Right lobe of liver (tissue), 6 donors: ENCODE measurements around the gene KLHL40. TPM values are rescaled to one million over a fixed set of nuclear protein-coding genes. Genes with fewer than 3 reads are reported as not detected.

Source experiments
- ATAC-seq, 4 donors: fragments of 200-7000 bp; cut with Tn5 transposase; one replicate each; pipeline ENCODE4 v1.9.1; 2020; ENCODE audit warnings: mild to moderate bottlenecking in 4 of 4, moderate library complexity in 4 of 4
- DNase-seq, 3 donors: peaks; one replicate each; pipeline ENCODE4 v3.0.0-alpha.2; 2020
- H3K27ac ChIP-seq, 3 donors: fragments of 200-600 bp; one replicate each; pipeline ENCODE4 v1.8.0; 2022
- H3K27me3 ChIP-seq, 2 donors: fragments of 200-600 bp; one replicate each; pipeline ENCODE4 v1.8.0; 2022
- H3K36me3 ChIP-seq, 4 donors: fragments of 200-600 bp; sonication (generic) in 1 of 4; one replicate each; pipeline versions ENCODE4 v1.5.1 to v1.8.0; 2017 to 2022; ENCODE audit warnings: control low read depth in 1 of 4
- H3K4me1 ChIP-seq, 4 donors: fragments of 200-600 bp; sonication (generic) in 1 of 4; one replicate each; pipeline versions ENCODE4 v1.5.1 to v1.8.0; 2017 to 2022; ENCODE audit warnings: control low read depth in 1 of 4
- H3K4me3 ChIP-seq, 3 donors: fragments of 200-600 bp; one replicate each; pipeline ENCODE4 v1.8.0; 2022
- H3K9me3 ChIP-seq, 4 donors: fragments of 200-600 bp; sonication (generic) in 1 of 4; one replicate each; pipeline versions ENCODE4 v1.5.1 to v1.8.0; 2017 to 2022; ENCODE audit warnings: control low read depth in 1 of 4
- POLR2A ChIP-seq: fragments of 450-650 bp; IDR thresholded peaks from one replicate; pipeline ENCODE4 v1.6.1; 2017; ENCODE audit warnings: antibody characterized with exemption, mild to moderate bottlenecking
- WGBS: methylation state at CpG from one replicate; pipeline ENCODE4 v1.1.6; 2018; ENCODE audit warnings: low coverage, low lambda C conversion rate; ENCODE audit not compliant: insufficient coverage; ENCODE audit errors: missing lambda C conversion rate; 5-methylcytosine and 5-hydroxymethylcytosine counted together
- intact Hi-C, 2 donors: fragments of 100-400 bp; cut with DNase I; formaldehyde crosslinking; loops; one replicate each; pipeline versions ENCODE4 v1.11.2 to v1.14.1; 2022
- total RNA-seq, 6 experiments: library from RNA; depleted of rRNA in 2 of 6; stranded (reverse); fragments of >200 nt in 2 of 6; fragmentation: NEBNext Ultra II Directional in 3 of 6; extraction: Animal tissue kit (Norgen Biotek cat#: 25700) in 3 of 6; gene quantifications; one replicate each; pipeline versions ENCODE4 v1.1.0 to v1.2.4, GENCODE V29; 2016 to 2023
- TF ChIP-seq, protein P1 (sequence below), 4 donors: fragments of 200-600 bp in 3 of 4; fragments of 450-650 bp in 1 of 4; IDR thresholded peaks; one replicate each; pipeline versions ENCODE4 v1.5.1 to v1.8.0; 2016 to 2022; ENCODE audit warnings: antibody characterized with exemption in 4 of 4, mild to moderate bottlenecking in 2 of 4
- donor health status: DM: no; HTN: yes; CAD: no.
- donor health status: DM: no; HTN: no; CAD: no.
- donor health status: DM: no; HTN: no; CAD: no.
- donor health status: DM: no; HTN: yes; CAD: no.
- donor health status: DM: no; HTN: yes; CAD: no.

Gene KLHL40
- total RNA-seq, 6 experiments from 2014 or later = 0.19 to 0.68 TPM; not detected in 4

DNA sequence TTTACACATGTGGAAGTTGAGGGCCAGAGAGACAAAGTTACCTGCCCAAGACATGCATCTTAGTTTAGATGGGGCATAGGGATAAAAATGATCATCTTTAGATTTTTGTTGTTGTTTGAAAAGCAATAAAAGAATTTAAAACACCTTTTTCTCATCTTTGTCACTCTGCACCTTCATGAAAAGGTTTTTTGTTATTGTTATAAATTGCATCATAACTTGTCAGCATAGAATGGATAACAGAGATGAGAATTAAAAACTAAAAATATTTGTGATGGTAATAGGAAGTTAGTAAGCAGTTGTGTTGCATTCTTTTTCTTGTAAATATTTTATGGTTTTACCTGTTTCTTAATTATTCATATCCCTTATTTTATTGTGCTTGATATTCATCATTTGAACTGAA lies 45.2 kb upstream of the KLHL40 start:
- no peaks in the 10 kb centered on the region for H3K27me3 ChIP-seq
- no peak for ATAC-seq
- intact Hi-C loops = no loop called here
- DNase-seq = no peak
- no peaks in the 10 kb centered on the region for H3K4me1 ChIP-seq
- TF ChIP-seq, protein P1, sequence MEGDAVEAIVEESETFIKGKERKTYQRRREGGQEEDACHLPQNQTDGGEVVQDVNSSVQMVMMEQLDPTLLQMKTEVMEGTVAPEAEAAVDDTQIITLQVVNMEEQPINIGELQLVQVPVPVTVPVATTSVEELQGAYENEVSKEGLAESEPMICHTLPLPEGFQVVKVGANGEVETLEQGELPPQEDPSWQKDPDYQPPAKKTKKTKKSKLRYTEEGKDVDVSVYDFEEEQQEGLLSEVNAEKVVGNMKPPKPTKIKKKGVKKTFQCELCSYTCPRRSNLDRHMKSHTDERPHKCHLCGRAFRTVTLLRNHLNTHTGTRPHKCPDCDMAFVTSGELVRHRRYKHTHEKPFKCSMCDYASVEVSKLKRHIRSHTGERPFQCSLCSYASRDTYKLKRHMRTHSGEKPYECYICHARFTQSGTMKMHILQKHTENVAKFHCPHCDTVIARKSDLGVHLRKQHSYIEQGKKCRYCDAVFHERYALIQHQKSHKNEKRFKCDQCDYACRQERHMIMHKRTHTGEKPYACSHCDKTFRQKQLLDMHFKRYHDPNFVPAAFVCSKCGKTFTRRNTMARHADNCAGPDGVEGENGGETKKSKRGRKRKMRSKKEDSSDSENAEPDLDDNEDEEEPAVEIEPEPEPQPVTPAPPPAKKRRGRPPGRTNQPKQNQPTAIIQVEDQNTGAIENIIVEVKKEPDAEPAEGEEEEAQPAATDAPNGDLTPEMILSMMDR (IDR thresholded peaks at IDR 0.05) = no peak
- no peak for TF ChIP-seq POLR2A
- no peaks in the 10 kb centered on the region for H3K9me3 ChIP-seq
- no peak overlapping the region for H3K4me3 ChIP-seq
- no peak overlapping the region for H3K27ac ChIP-seq
- H3K36me3 ChIP-seq = peaks cover 0 to 95% (median 55%) of the 10 kb centered on the region in 4 donors

DNA sequence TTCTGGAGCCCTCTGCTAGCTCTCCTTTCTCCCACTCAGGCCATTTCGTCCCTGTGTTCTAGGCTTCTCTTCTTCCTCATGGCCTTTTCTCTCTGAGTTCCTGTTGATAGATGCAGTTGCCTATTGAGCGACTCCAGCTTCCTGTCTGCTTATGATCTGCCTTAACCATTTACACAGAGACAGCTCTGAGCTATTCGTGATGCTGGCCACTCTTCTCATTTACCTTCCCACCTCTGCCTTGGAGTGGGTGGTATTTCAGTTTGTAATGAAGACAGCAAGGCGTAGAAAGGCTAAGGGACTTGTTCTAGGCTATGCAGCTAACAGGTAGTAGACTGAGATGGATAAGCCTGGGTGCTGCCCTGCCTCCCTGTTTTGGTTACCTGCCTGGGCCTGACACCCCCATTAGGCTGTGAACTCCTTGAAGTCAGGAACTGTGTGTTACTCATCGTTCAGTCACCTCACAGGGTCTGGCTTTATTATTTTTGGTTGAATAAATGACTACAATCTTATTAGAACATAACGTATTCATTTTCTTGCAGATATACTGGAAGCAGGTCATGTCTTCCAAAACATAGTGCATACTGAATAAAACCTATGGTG lies 44.5 kb upstream of the KLHL40 start:
- no peaks in the 10 kb centered on the region for H3K27me3 ChIP-seq
- 69% methylated on average over 6 of the region's 6 CpGs for WGBS
- TF ChIP-seq POLR2A = no peak
- no peak overlapping the region for H3K27ac ChIP-seq
- no peak for ATAC-seq
- intact Hi-C loops = no loop called here
- H3K4me3 ChIP-seq = no peak overlapping the region
- H3K9me3 ChIP-seq = no peaks in the 10 kb centered on the region
- peaks cover 0 to 95% (median 52%) of the 10 kb centered on the region in 4 donors for H3K36me3 ChIP-seq
- DNase-seq = no peak
- no peaks in the 10 kb centered on the region for H3K4me1 ChIP-seq

DNA sequence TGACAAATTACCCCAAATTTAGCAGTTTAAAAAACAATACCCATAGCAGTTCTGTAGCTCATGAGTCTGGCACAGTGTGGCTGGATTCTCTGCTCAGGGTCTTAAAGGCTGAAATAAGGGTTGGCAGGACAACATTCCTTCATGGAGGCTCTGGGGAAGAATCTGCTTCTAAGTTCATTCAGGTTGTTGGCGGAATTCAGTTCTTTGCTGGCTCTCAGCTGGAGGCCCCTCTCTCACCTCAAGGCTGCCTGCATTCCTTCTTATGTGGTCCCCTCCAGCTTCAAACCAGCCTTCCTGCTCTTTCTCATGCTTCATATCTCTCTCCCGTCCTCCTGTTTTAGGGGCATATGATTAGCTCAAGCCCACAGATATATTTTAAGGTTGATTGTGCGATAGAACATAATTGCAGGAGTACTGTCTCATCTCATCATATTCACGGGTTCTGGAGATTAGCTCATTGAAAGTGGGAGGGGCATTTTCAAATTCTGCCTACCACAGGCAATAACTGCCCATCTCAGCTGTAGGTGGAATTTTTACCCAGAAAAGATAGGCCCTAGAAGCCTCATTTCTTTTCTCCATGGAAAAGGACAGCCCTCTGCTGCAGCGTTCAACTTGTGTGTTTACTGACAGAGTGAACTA lies 37.4 kb upstream of the KLHL40 start:
- peaks cover 0 to 53% (median 19%) of the 10 kb centered on the region in 4 donors for H3K36me3 ChIP-seq

DNA sequence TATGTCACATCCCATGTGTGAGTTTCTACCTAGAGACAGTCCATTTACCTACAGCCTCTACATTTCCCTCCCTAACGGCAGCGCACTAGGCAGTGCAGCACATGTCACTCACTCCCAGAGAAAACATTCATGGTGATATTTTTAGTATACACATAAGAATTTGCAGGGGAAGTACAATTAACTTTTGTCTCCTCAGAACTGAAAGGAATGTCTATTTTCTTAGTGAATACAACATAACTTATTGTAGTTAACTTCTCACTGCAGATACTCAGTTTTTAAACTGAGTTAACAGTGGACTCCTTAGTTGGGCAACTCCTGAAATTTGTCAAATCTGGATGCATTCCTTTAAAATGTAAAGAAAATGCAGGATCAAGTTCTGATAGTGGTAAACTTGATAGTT lies 36.3 kb upstream of the KLHL40 start:
- 81% methylated on average over 2 of the region's 2 CpGs for WGBS
- no peak overlapping the region for H3K27ac ChIP-seq
- no peak for ATAC-seq
- H3K4me1 ChIP-seq = peaks cover 0 to 14% (median 3%) of the 10 kb centered on the region in 4 donors
- TF ChIP-seq, protein P1 (IDR thresholded peaks at IDR 0.05) = no peak
- no peak for TF ChIP-seq POLR2A
- H3K36me3 ChIP-seq = peaks cover 0 to 42% (median 11%) of the 10 kb centered on the region in 4 donors
- H3K27me3 ChIP-seq = no peaks in the 10 kb centered on the region
- intact Hi-C loops = no loop called here
- H3K9me3 ChIP-seq = no peaks in the 10 kb centered on the region
- DNase-seq = no peak
- H3K4me3 ChIP-seq = no peak overlapping the region

More for the DNA sequence above, 37.4 kb upstream of the KLHL40 start:
- no peak for ATAC-seq
- Histone ChIP-seq H3K9me3 (no peaks in the 10 kb centered on the region), H3K27me3 (no peaks in the 10 kb centered on the region), H3K27ac (no peak overlapping the region), H3K4me1 (peaks cover 0 to 4% (median 0%) of the 10 kb centered on the region in 4 donors), H3K4me3 (no peak overlapping the region)
- intact Hi-C loops = no loop called here
- TF ChIP-seq, protein P1 (IDR thresholded peaks at IDR 0.05) = no peak
- no peak for TF ChIP-seq POLR2A
- no peak for DNase-seq
- WGBS = 85% methylated on average over 4 of the region's 5 CpGs

DNA sequence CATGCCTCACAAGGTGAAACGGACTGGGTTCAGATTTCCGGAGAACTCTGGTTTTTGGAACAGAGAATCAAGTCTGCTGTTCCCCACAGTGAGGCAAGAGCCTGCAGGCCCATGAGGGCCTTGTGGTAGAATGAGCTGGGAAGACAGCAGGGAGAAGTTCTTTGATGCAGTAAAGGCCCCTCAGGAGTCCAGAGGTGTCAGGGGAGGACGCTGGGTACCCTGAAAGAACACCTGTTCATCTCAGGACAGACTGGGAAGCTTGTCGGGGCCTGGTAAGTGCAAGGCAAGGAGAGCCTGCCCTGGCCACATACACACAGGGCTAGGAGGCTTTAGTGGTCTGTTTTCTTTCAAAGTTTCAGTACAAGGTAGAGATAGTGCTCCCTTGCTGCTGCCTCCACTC lies 35.6 kb upstream of the KLHL40 start:
- no peaks in the 10 kb centered on the region for H3K9me3 ChIP-seq
- TF ChIP-seq POLR2A = no peak
- TF ChIP-seq, protein P1 (IDR thresholded peaks at IDR 0.05) = no peak
- WGBS = 90% methylated on average over 2 of the region's 4 CpGs
- no peak overlapping the region for H3K27ac ChIP-seq
- no peaks in the 10 kb centered on the region for H3K27me3 ChIP-seq
- no peak for DNase-seq
- H3K36me3 ChIP-seq = peaks cover 0 to 35% (median 7%) of the 10 kb centered on the region in 4 donors
- H3K4me3 ChIP-seq = no peak overlapping the region
- ATAC-seq = no peak
- intact Hi-C loops = no loop called here
- peaks cover 0 to 14% (median 3%) of the 10 kb centered on the region in 4 donors for H3K4me1 ChIP-seq
